NCI-H146 (cell line): ENCODE measurements around the gene CMTM7.

Source experiments
- DNase-seq: peaks from one replicate; lab custom pipeline; 2025; lab: John Stamatoyannopoulos, UW

Gene CMTM7

GRCh38 chr3:32492684-32493436 lies 101.2 kb downstream of the CMTM7 start:
- DNase-seq: no peak

GRCh38 chr3:32493437-32494414 lies 102.1 kb downstream of the CMTM7 start:
- DNase-seq: no peak

DNA sequence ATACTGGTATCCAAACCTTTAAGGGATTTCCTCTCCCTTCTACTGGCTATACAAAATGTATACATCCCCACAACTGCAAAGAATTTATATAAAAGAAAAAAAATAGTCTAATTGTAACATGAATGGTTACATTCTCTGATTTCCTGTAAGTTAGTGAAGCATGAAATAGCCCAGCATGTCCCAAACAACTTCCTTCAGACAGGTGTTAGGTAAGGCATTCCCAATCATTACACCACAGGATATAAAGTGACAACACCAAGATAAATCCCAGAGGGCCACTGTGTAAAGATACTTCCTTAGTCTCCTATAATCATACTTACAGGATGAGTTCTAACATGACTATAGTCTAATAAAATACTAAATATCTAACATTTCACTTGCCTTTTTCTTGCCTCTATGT lies 103.4 kb downstream of the CMTM7 start:
- peak; percentile 80 for DNase-seq

DNA sequence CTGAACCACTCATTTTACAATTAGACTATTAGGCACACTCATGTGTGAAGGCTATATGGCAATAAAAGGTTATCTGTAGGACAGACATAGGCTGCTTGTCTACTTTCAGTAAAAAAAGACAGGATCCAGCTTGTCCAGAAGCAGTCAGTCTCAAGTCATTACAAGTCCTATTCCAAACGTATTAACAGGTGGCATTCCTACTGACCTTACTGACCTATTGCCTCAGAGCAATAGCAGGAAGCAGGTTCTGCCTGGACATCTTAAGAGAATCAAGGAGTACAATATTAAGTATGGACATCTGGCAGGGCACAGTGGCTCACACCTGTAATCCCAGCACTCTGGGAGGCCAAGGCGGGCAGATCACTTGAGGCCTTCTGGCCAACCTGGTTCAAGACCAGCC lies 104.0 kb downstream of the CMTM7 start:
- peak; percentile 34 for DNase-seq

DNA sequence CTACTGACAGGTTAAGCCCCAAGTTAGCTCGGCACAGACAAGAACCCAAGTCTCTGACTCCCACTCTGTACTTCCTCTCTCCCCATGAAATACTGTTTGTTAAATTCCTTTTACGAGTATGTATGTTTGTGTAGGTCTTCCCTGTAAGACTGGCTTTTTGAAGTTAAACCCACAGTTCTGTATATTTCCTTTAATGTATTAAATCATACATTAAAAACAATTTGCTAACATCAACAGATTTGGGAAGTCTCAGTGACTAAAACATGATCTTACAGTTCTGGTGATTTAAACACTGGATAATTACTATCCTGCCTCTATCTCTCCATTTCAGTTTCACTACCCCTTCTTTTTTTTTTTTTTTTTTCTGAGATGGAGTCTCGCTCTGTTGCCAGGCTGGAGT lies 106.6 kb downstream of the CMTM7 start:
- no peak for DNase-seq

GRCh38 chr3:32498992-32499391 lies 107.3 kb downstream of the CMTM7 start:
- no peak for DNase-seq

GRCh38 chr3:32499585-32499984 lies 107.9 kb downstream of the CMTM7 start:
- DNase-seq: no peak

DNA sequence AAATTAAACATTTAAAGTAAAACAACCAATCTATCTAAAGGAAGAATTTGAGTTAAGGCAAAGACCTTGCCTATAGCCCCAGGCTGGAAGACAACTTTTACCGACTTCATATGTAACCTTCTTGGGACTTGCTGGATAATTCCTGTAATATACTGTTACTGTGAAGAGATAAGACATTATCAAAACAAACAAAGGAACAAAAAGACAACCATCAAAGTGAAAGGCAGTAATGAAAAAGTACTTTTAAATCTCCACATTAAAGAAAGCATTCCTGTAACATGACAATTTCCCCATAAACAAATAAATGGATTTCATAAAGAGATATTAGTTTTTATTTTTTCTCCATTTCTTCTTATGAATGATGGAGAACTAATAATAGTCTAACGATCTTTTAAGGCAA lies 108.6 kb downstream of the CMTM7 start:
- no peak for DNase-seq

- no peak for DNase-seq
Observed at GRCh38 chr3:32500880-32501782, 109.5 kb downstream of the CMTM7 start.

DNA sequence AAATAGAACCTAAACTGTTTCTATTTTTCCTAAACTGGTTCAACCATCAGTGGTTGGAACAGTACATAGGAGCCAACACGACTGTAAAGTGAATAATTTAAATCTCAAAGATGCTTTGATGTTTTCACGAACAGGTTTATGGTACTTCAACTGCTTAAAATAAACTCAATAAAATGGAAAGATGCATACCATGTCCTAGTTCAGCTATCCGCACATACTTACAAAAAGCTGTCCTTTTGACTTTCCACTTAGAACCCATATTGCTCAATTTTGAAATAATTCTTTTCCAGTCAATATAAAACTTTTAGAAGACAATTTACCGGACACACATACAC lies 110.1 kb downstream of the CMTM7 start:
- no peak for DNase-seq

DNA sequence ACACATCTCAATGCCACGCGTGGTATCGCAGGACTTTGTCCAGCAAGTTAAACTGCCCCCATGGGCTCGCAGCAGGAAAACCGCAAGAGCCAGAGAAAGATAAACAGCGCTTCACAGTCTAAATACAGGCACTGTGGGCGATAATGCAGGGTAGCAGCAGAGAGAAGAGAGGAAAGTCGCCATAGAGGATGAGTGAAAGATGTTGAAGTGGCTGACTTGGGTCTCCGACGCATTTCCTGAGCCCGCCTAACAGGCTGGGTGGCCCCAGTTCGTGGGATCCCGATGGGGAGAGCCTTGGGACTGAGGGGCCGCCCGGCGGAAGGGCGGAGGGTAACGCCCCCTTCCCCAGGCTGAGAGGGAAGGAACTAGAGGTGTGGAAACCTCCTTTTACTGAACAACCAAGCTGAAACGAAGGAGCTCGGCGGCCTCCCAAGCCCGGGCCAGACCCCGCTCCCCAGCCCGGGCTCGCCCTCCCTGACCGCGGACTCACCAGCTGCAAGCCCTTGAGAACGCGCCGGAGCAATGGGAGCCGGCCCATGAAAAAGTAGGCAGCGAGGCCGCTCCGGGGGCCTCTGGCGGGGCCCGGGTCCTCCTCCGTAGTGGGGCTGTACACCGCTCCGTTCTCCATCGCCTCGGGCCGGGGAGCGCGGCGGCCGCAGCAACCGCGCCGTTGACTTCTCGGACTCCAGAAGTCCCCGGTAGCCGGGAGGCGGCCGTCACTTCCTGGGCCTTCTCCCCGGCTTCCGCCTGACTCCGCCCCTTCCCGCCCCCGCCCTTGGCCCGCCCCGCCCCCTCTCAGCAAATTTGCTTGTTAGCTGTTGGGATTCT lies 110.7 kb downstream of the CMTM7 start, which contains the start of gene CMTM6:
Gene CMTM6 (minus strand): TSS at position 735 of the 828 bp plus-strand sequence. CDS start 107 bp downstream, at position 628.
- DNase-seq: peak; percentile 72

DNA sequence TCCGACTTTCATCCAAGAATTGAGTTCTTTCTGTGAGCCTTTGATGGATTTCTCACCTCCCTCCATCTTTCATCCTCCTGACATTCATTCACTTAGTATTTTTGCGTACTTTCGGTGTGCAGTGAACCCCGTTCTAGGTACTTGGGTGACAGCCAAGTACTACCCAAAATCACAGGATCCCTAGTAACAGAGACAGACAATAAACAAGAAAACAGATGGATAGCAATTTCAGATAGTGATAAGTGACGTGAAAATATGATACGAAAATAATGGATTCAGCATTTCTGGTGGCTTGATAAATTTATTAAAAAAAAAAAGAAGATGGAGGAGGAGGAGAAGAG lies 111.3 kb downstream of the CMTM7 start:
- DNase-seq: no peak
